Measurements from ENCODE around the gene CUBN.

GRCh38 chr10:16890691-16891090 lies 238.9 kb downstream of the CUBN start:
- TF ChIP-seq POLR2A (IDR thresholded peaks at IDR 0.05) = no peak
- TF ChIP-seq, protein P1, sequence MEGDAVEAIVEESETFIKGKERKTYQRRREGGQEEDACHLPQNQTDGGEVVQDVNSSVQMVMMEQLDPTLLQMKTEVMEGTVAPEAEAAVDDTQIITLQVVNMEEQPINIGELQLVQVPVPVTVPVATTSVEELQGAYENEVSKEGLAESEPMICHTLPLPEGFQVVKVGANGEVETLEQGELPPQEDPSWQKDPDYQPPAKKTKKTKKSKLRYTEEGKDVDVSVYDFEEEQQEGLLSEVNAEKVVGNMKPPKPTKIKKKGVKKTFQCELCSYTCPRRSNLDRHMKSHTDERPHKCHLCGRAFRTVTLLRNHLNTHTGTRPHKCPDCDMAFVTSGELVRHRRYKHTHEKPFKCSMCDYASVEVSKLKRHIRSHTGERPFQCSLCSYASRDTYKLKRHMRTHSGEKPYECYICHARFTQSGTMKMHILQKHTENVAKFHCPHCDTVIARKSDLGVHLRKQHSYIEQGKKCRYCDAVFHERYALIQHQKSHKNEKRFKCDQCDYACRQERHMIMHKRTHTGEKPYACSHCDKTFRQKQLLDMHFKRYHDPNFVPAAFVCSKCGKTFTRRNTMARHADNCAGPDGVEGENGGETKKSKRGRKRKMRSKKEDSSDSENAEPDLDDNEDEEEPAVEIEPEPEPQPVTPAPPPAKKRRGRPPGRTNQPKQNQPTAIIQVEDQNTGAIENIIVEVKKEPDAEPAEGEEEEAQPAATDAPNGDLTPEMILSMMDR (IDR thresholded peaks at IDR 0.05) = no peak
